Type B pancreatic cell (in vitro differentiated cells): ENCODE data around the gene EFCAB6. TPM values are rescaled to one million over a fixed set of nuclear protein-coding genes. Genes with fewer than 3 reads are reported as not detected.

Experiments used
- DNase-seq: peaks from one replicate; pipeline ENCODE4 v3.0.0; 2021; ENCODE audit warnings: mixed read lengths; ENCODE audit not compliant: unreplicated experiment; ENCODE audit errors: extremely low spot score
- H3K27ac Mint-ChIP-seq: 2 replicates; pipeline ENCODE4 v1.8.0; 2021; ENCODE audit warnings: mild to moderate bottlenecking, mixed read lengths
- H3K27me3 Mint-ChIP-seq: 2 replicates; pipeline ENCODE4 v1.8.0; 2021; ENCODE audit warnings: mixed read lengths
- H3K36me3 Mint-ChIP-seq: 2 replicates; pipeline ENCODE4 v1.8.0; 2021; ENCODE audit warnings: mixed read lengths
- H3K4me1 Mint-ChIP-seq: one replicate; pipeline ENCODE4 v1.8.0; 2021; ENCODE audit warnings: mixed read lengths; ENCODE audit not compliant: unreplicated experiment
- H3K4me3 Mint-ChIP-seq: 2 replicates; pipeline ENCODE4 v1.8.0; 2021; ENCODE audit warnings: mild to moderate bottlenecking, mixed read lengths
- H3K9me3 Mint-ChIP-seq: 2 replicates; pipeline ENCODE4 v1.8.0; 2021; ENCODE audit warnings: mixed read lengths
- CTCF ChIP-seq: fragments of 200-600 bp; sonication (generic); conservative IDR thresholded peaks from 2 replicates; pipeline ENCODE4 v1.5.0; 2021; ENCODE audit warnings: antibody characterized with exemption, mild to moderate bottlenecking
- total RNA-seq: library from RNA; stranded (reverse); gene quantifications from 2 replicates; pipeline ENCODE4 v1.2.1, GENCODE V29; 2021; ENCODE audit warnings: low replicate concordance

EFCAB6 gene
- total RNA-seq, 1 donor from 2014 or later: 5.3 TPM

DNA sequence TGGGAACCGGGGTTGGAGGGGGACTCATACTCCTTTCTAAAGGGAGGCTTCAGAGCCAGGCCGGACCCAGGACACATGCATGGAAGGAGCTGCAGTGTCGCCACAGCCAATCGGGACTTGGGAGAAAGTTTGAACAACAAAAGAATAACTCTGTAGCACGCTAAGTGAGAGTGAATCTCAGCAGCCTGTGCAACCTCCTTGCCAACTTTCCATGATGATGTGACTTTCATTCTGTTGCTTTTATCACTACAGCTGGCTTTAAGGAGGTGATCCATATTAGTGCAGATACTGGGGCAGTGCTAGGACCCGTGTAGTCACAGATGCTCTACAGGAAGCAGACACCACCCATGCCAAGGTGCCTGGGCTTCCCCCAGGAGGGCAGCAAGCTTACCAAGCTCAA lies 243.0 kb downstream of the EFCAB6 start:
- no peak overlapping the region for H3K27ac Mint-ChIP-seq
- H3K4me1 Mint-ChIP-seq: peaks cover 21% of the 10 kb centered on the region
- no peak for DNase-seq

DNA sequence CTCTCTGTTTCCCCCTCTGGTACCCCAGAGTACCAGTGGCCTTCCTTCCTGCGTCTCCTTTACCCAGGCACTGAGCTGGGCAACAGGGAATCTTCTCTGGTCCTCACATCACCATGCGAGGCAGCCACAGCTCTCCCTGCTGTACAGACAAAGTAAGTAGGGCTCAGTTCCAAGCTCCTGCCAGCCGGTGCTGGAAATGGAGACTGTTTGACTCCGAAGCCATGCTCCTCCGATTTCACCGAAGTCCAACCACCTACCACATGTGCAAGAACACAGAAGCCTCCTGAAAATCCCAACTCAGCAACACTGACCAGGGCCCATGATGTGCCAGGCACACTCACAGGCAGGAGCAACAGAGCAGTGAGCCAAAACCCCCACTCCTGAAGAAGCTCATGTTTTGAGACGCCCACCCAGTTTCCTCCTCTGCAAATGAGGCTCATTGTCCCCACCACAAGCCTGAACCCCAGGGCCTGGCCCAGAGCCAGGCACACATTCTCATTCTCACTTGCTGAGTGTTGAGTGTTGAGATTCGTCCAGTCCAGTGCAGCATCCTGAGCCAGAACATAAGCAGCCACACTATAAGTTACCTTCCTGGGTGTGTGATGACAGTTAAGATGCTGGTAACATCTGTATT lies 244.3 kb downstream of the EFCAB6 start:
- peaks cover 21% of the 10 kb centered on the region for H3K4me1 Mint-ChIP-seq
- H3K36me3 Mint-ChIP-seq: no peaks in the 10 kb centered on the region
- no peak overlapping the region for H3K4me3 Mint-ChIP-seq
- no peak overlapping the region for H3K27ac Mint-ChIP-seq
- TF ChIP-seq CTCF: no peak
- no peak for DNase-seq
- H3K9me3 Mint-ChIP-seq: no peaks in the 10 kb centered on the region
- peaks cover 20% of the 10 kb centered on the region for H3K27me3 Mint-ChIP-seq

More for the DNA sequence above, 243.0 kb downstream of the EFCAB6 start:
- H3K9me3 Mint-ChIP-seq: no peaks in the 10 kb centered on the region
- H3K36me3 Mint-ChIP-seq: no peaks in the 10 kb centered on the region
- H3K4me3 Mint-ChIP-seq: no peak overlapping the region
- no peak for TF ChIP-seq CTCF
- peaks cover 20% of the 10 kb centered on the region for H3K27me3 Mint-ChIP-seq

- H3K27ac Mint-ChIP-seq: no peak overlapping the region
These were observed 245.4 kb downstream of the EFCAB6 start for GRCh38 chr22:43566561-43567332.

GRCh38 chr22:43566021-43566420 lies 246.1 kb downstream of the EFCAB6 start:
- no peaks in the 10 kb centered on the region for H3K36me3 Mint-ChIP-seq
- no peak for DNase-seq

More at GRCh38 chr22:43566561-43567332, 245.4 kb downstream of the EFCAB6 start:
- Mint-ChIP-seq H3K4me3 (no peak overlapping the region), H3K27me3 (peaks cover 15% of the 10 kb centered on the region), H3K36me3 (no peaks in the 10 kb centered on the region), H3K9me3 (no peaks in the 10 kb centered on the region), H3K4me1 (peaks cover 21% of the 10 kb centered on the region)
- no peak for TF ChIP-seq CTCF
- no peak for DNase-seq

GRCh38 chr22:43564859-43565258 lies 247.2 kb downstream of the EFCAB6 start:
- no peak overlapping the region for H3K27ac Mint-ChIP-seq
- no peak for DNase-seq
- H3K4me3 Mint-ChIP-seq: no peak overlapping the region
- TF ChIP-seq CTCF: no peak
- peaks cover 7% of the 10 kb centered on the region for H3K27me3 Mint-ChIP-seq
- H3K36me3 Mint-ChIP-seq: no peaks in the 10 kb centered on the region
- no peaks in the 10 kb centered on the region for H3K9me3 Mint-ChIP-seq
- peaks cover 9% of the 10 kb centered on the region for H3K4me1 Mint-ChIP-seq

More at GRCh38 chr22:43566021-43566420, 246.1 kb downstream of the EFCAB6 start:
- Mint-ChIP-seq H3K9me3 (no peaks in the 10 kb centered on the region), H3K4me1 (peaks cover 13% of the 10 kb centered on the region), H3K27me3 (peaks cover 10% of the 10 kb centered on the region), H3K27ac (no peak overlapping the region), H3K4me3 (no peak overlapping the region)
- TF ChIP-seq CTCF: no peak
